GM23338 (cell line): Measurements from ENCODE around the gene RAB22A. TPM values are rescaled to one million over a fixed set of nuclear protein-coding genes. Genes with fewer than 3 reads are reported as not detected.

Experiments
- ATAC-seq: fragments of 200-7000 bp; cut with Tn5 transposase; 3 replicates; pipeline ENCODE4 v1.9.1; 2020
- DNase-seq: peaks from one replicate; pipeline ENCODE4 v3.0.0-alpha.2; 2015; ENCODE audit warnings: low spot score
- H2AFZ ChIP-seq: fragments of 200-600 bp; sonication (generic); 2 replicates; pipeline ENCODE4 v1.8.0; 2016; ENCODE audit warnings: antibody characterized with exemption, mild to moderate bottlenecking, moderate library complexity
- H3F3A ChIP-seq: fragments of 200-600 bp; sonication (generic); replicated peaks from 2 replicates; pipeline ENCODE4 v1.8.0; 2017; ENCODE audit warnings: antibody characterized with exemption, mixed run types, low read depth
- H3K27ac ChIP-seq: fragments of 200-600 bp; sonication (generic); 2 replicates; pipeline ENCODE4 v1.6.1; 2016; ENCODE audit warnings: low read depth
- H3K27me3 ChIP-seq: fragments of 200-600 bp; sonication (generic); 2 replicates; pipeline ENCODE4 v1.8.0; 2016; ENCODE audit warnings: mild to moderate bottlenecking, mixed run types, moderate library complexity; ENCODE audit not compliant: insufficient read depth
- H3K36me3 ChIP-seq: fragments of 200-600 bp; sonication (generic); 2 replicates; pipeline ENCODE4 v1.8.0; 2016; ENCODE audit warnings: mild to moderate bottlenecking; ENCODE audit not compliant: insufficient read depth
- H3K4me1 ChIP-seq: fragments of 200-600 bp; sonication (generic); 2 replicates; pipeline ENCODE4 v1.8.0; 2016; ENCODE audit warnings: mild to moderate bottlenecking, moderate library complexity; ENCODE audit not compliant: insufficient read depth
- H3K4me2 ChIP-seq: fragments of 200-600 bp; sonication (generic); 2 replicates; pipeline ENCODE4 v1.7.1; 2017; ENCODE audit warnings: mixed run types
- H3K4me3 ChIP-seq: fragments of 200-600 bp; sonication (generic); 2 replicates; pipeline ENCODE4 v1.6.1; 2016; ENCODE audit warnings: mixed run types
- H3K79me2 ChIP-seq: fragments of 200-600 bp; sonication (generic); replicated peaks from 2 replicates; pipeline ENCODE4 v1.8.0; 2017; ENCODE audit warnings: mild to moderate bottlenecking; ENCODE audit not compliant: insufficient read depth
- H3K9me2 ChIP-seq: fragments of 200-600 bp; sonication (generic); 2 replicates; pipeline ENCODE4 v1.8.0; 2017; ENCODE audit not compliant: insufficient read depth
- H4K20me1 ChIP-seq: fragments of 200-600 bp; sonication (generic); replicated peaks from 2 replicates; pipeline ENCODE4 v1.8.0; 2017; ENCODE audit warnings: mild to moderate bottlenecking; ENCODE audit not compliant: insufficient read depth
- H3K27ac Mint-ChIP-seq: 2 replicates; pipeline ENCODE4 v1.8.0; 2020; ENCODE audit warnings: inconsistent platforms, mild to moderate bottlenecking, moderate library complexity, mixed read lengths
- H3K27me3 Mint-ChIP-seq: 3 replicates; pipeline ENCODE4 v1.8.0; 2022; ENCODE audit warnings: low read depth, mild to moderate bottlenecking, moderate library complexity, mixed read lengths, inconsistent platforms; ENCODE audit not compliant: insufficient read depth, poor library complexity
- H3K36me3 Mint-ChIP-seq: 3 replicates; pipeline ENCODE4 v1.8.0; 2021; ENCODE audit warnings: low read depth, mild to moderate bottlenecking, inconsistent platforms, moderate library complexity, mixed read lengths
- H3K4me1 Mint-ChIP-seq: 3 replicates; pipeline ENCODE4 v1.8.0; 2020; ENCODE audit warnings: mild to moderate bottlenecking, inconsistent platforms, mixed read lengths
- H3K4me3 Mint-ChIP-seq: 3 replicates; pipeline ENCODE4 v1.8.0; 2021; ENCODE audit warnings: moderate library complexity, mild to moderate bottlenecking, inconsistent platforms, mixed read lengths
- H3K9me3 Mint-ChIP-seq: 3 replicates; pipeline ENCODE4 v1.8.0; 2020; ENCODE audit warnings: moderate library complexity, mild to moderate bottlenecking, inconsistent platforms, mixed read lengths
- CREB1 ChIP-seq: fragments of 250-450 bp; sonication (Bioruptor Pico); IDR thresholded peaks from 2 replicates; pipeline ENCODE4 v1.5.0; 2020; ENCODE audit warnings: low read depth, mild to moderate bottlenecking, moderate library complexity
- CTCF ChIP-seq, 2 experiments: fragments of 200-600 bp in 1 of 2; sonication (generic) in 1 of 2; conservative IDR thresholded peaks; 2 replicates each; pipeline versions ENCODE4 v1.5.1 to v1.6.1; 2016 to 2017; ENCODE audit warnings: antibody characterized with exemption in 2 of 2, low read depth in 2 of 2, mild to moderate bottlenecking in 2 of 2, moderate library complexity in 1 of 2
- ETS1 ChIP-seq: IDR thresholded peaks from 2 replicates; pipeline ENCODE4 v1.6.1; 2016; ENCODE audit warnings: antibody characterized with exemption
- EZH2 ChIP-seq: fragments of 200-600 bp; sonication (generic); IDR thresholded peaks from one replicate; pipeline ENCODE4 v1.8.0; 2017; ENCODE audit warnings: antibody characterized with exemption, mild to moderate bottlenecking, low read depth; ENCODE audit not compliant: unreplicated experiment
- EZH2phosphoT487 ChIP-seq: fragments of 200-600 bp; sonication (generic); IDR thresholded peaks from one replicate; pipeline ENCODE4 v1.8.1; 2018; ENCODE audit warnings: antibody characterized with exemption; ENCODE audit not compliant: unreplicated experiment
- JUNB ChIP-seq: IDR thresholded peaks from one replicate; pipeline ENCODE4 v1.6.1; 2016; ENCODE audit warnings: antibody characterized with exemption; ENCODE audit not compliant: unreplicated experiment
- NANOG ChIP-seq: IDR thresholded peaks from 2 replicates; pipeline ENCODE4 v1.6.1; 2016; ENCODE audit warnings: antibody characterized with exemption, borderline replicate concordance
- POLR2AphosphoS5 ChIP-seq: IDR thresholded peaks from 2 replicates; pipeline ENCODE4 v1.6.1; 2016; ENCODE audit warnings: antibody characterized with exemption, low read depth
- REST ChIP-seq: IDR thresholded peaks from one replicate; pipeline ENCODE4 v1.6.1; 2018; ENCODE audit warnings: antibody characterized with exemption; ENCODE audit not compliant: unreplicated experiment
- STAT1 ChIP-seq: IDR thresholded peaks from one replicate; pipeline ENCODE4 v1.6.1; 2016; ENCODE audit warnings: antibody characterized with exemption; ENCODE audit not compliant: unreplicated experiment
- ZNF114 ChIP-seq: fragments of 250-450 bp; sonication (Bioruptor Pico); IDR thresholded peaks from 2 replicates; pipeline ENCODE4 v1.5.0; 2020; ENCODE audit warnings: mild to moderate bottlenecking, moderate library complexity
- ZNF331 ChIP-seq: fragments of 250-450 bp; sonication (Bioruptor Pico); IDR thresholded peaks from 2 replicates; pipeline ENCODE4 v1.5.0; 2020; ENCODE audit warnings: low read depth, mild to moderate bottlenecking, moderate library complexity
- ZNF462 ChIP-seq: fragments of 250-450 bp; sonication (Bioruptor Pico); IDR thresholded peaks from 2 replicates; pipeline ENCODE4 v1.5.0; 2020; ENCODE audit warnings: mild to moderate bottlenecking, moderate library complexity
- polyA plus RNA-seq: library from polyadenylated mRNA; unstranded; fragments of >200 nt; fragmentation: Nextera tagmentation; extraction: Ambion mirVana; gene quantifications from 2 replicates; pipeline ENCODE4 v1.2.1, GENCODE V29; 2016
- total RNA-seq: library from RNA; depleted of rRNA; stranded (reverse); fragments of >200 nt; shearing (Covaris generic); gene quantifications from 2 replicates; pipeline ENCODE4 v1.2.3, GENCODE V29; 2014

The RAB22A gene
- total and polyA plus RNA-seq, 2 experiments from 2014 or later, result 3.3 to 6.8 TPM

GRCh38 chr20:58344741-58345140, 35.2 kb downstream of the RAB22A start:
- no peak overlapping the region for H2AFZ ChIP-seq
- no peak overlapping the region for H3K4me2 ChIP-seq
- H3K4me1 ChIP-seq, result peaks cover 20% of the 10 kb centered on the region
- no peak overlapping the region for H3K27ac ChIP-seq
- H3K27ac Mint-ChIP-seq, result no peak overlapping the region
- H3K27me3 Mint-ChIP-seq, result peaks cover 1% of the 10 kb centered on the region
- TF ChIP-seq NANOG, result no peak
- TF ChIP-seq EZH2phosphoT487, result no peak
- no peak for TF ChIP-seq ETS1
- no peak for TF ChIP-seq STAT1
- TF ChIP-seq ZNF462 (CRISPR knock-in tag), result no peak
- TF ChIP-seq ZNF114, result no peak
- no peak for TF ChIP-seq POLR2AphosphoS5
- no peak for TF ChIP-seq CREB1 (CRISPR knock-in tag)
- no peak for TF ChIP-seq JUNB
- TF ChIP-seq EZH2, result no peak
- no peak for TF ChIP-seq CTCF (conservative IDR thresholded peaks at IDR 0.05; ENCODE audit: low read depth in 2 of 2)
- no peak for TF ChIP-seq REST
- no peak for TF ChIP-seq ZNF331 (CRISPR knock-in tag)
- ATAC-seq, result no peak
- no peak overlapping the region for H3K4me3 Mint-ChIP-seq
- H3K36me3 Mint-ChIP-seq, result peaks cover 26% of the 10 kb centered on the region
- H3K4me1 Mint-ChIP-seq, result peaks cover 19% of the 10 kb centered on the region
- H3K9me3 Mint-ChIP-seq, result no peaks in the 10 kb centered on the region
- no peaks in the 10 kb centered on the region for H3K27me3 ChIP-seq
- H3K79me2 ChIP-seq, result peaks cover 18% of the 10 kb centered on the region
- no peak for DNase-seq
- no peak overlapping the region for H3K4me3 ChIP-seq
- H3F3A ChIP-seq, result 0 out of 2 replicates have a peak, but pooled peaks cover 3% of the 10 kb centered on the region
- H3K9me2 ChIP-seq, result peaks cover 16% of the 10 kb centered on the region
- H3K36me3 ChIP-seq, result no peaks in the 10 kb centered on the region
- H4K20me1 ChIP-seq, result no peaks in the 10 kb centered on the region
